ENCODE results near the gene SOX15. TPM values are rescaled to one million over a fixed set of nuclear protein-coding genes. Genes with fewer than 3 reads are reported as not detected.

SOX15 gene
- total and polyA plus RNA-seq, 2 of the 13 experiments (the other 11 are each of a cell fraction or from before 2014, with no cell fraction given), result 0.07 to 0.18 TPM

DNA sequence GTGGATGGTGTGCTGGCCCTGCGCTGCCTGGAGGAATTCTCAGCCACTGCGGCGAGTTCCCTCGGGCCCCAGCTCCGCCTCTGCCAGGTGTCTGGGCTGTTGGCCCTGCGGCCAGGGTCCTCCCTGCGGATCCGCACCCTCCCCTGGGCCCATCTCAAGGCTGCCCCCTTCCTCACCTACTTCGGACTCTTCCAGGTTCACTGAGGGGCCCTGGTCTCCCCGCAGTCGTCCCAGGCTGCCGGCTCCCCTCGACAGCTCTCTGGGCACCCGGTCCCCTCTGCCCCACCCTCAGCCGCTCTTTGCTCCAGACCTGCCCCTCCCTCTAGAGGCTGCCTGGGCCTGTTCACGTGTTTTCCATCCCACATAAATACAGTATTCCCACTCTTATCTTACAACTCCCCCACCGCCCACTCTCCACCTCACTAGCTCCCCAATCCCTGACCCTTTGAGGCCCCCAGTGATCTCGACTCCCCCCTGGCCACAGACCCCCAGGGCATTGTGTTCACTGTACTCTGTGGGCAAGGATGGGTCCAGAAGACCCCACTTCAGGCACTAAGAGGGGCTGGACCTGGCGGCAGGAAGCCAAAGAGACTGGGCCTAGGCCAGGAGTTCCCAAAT lies 32.6 kb downstream of the SOX15 start (continued):
- TF ChIP-seq ZBTB38 (CRISPR knock-in tag; IDR thresholded peaks at IDR 0.05) (0 out of 2 replicates have a peak, but pooled peaks have one; percentile 59), ZNF777 (CRISPR knock-in tag; IDR thresholded peaks at IDR 0.05) (peak; percentile 93), TCF7 (IDR thresholded peaks at IDR 0.05; ENCODE audit: low read depth) (no peak), IKZF4 (CRISPR knock-in tag; IDR thresholded peaks at IDR 0.05; ENCODE audit: borderline replicate concordance, low read depth, not compliant biosample characterization) (peak; percentile 62), TCF7L2 (IDR thresholded peaks at IDR 0.05; ENCODE audit: low read depth, low read length) (no peak), ZSCAN31 (CRISPR knock-in tag; IDR thresholded peaks at IDR 0.05; ENCODE audit: low read depth) (peak; percentile 51; the same call in 1 of the 2 replicates), REXO4 (CRISPR knock-in tag; IDR thresholded peaks at IDR 0.05; ENCODE audit: borderline replicate concordance) (no peak), SOX13 (IDR thresholded peaks at IDR 0.05) (no peak), SOX13 (CRISPR knock-in tag; conservative IDR thresholded peaks at IDR 0.05 in 1 of 2, IDR thresholded peaks at IDR 0.05 in 1 of 2) (peak in 1 of 2 experiments; percentile 13; a peak in 1 of 4 replicates), ZNF383 (CRISPR knock-in tag; IDR thresholded peaks at IDR 0.05; ENCODE audit: borderline replicate concordance) (no peak), THYN1 (CRISPR knock-in tag; IDR thresholded peaks at IDR 0.05; ENCODE audit: borderline replicate concordance, low read depth) (no peak)
- TF ChIP-seq, protein P1, sequence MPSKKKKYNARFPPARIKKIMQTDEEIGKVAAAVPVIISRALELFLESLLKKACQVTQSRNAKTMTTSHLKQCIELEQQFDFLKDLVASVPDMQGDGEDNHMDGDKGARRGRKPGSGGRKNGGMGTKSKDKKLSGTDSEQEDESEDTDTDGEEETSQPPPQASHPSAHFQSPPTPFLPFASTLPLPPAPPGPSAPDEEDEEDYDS (CRISPR knock-in tag; IDR thresholded peaks at IDR 0.05), result 0 out of 2 replicates have a peak, but pooled peaks have one; percentile 31
- TF ChIP-seq, protein P2, sequence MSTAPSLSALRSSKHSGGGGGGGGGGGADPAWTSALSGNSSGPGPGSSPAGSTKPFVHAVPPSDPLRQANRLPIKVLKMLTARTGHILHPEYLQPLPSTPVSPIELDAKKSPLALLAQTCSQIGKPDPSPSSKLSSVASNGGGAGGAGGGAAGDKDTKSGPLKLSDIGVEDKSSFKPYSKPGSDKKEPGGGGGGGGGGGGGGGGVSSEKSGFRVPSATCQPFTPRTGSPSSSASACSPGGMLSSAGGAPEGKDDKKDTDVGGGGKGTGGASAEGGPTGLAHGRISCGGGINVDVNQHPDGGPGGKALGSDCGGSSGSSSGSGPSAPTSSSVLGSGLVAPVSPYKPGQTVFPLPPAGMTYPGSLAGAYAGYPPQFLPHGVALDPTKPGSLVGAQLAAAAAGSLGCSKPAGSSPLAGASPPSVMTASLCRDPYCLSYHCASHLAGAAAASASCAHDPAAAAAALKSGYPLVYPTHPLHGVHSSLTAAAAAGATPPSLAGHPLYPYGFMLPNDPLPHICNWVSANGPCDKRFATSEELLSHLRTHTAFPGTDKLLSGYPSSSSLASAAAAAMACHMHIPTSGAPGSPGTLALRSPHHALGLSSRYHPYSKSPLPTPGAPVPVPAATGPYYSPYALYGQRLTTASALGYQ (CRISPR knock-in tag; IDR thresholded peaks at IDR 0.05), result no peak
- TF ChIP-seq, protein P3, sequence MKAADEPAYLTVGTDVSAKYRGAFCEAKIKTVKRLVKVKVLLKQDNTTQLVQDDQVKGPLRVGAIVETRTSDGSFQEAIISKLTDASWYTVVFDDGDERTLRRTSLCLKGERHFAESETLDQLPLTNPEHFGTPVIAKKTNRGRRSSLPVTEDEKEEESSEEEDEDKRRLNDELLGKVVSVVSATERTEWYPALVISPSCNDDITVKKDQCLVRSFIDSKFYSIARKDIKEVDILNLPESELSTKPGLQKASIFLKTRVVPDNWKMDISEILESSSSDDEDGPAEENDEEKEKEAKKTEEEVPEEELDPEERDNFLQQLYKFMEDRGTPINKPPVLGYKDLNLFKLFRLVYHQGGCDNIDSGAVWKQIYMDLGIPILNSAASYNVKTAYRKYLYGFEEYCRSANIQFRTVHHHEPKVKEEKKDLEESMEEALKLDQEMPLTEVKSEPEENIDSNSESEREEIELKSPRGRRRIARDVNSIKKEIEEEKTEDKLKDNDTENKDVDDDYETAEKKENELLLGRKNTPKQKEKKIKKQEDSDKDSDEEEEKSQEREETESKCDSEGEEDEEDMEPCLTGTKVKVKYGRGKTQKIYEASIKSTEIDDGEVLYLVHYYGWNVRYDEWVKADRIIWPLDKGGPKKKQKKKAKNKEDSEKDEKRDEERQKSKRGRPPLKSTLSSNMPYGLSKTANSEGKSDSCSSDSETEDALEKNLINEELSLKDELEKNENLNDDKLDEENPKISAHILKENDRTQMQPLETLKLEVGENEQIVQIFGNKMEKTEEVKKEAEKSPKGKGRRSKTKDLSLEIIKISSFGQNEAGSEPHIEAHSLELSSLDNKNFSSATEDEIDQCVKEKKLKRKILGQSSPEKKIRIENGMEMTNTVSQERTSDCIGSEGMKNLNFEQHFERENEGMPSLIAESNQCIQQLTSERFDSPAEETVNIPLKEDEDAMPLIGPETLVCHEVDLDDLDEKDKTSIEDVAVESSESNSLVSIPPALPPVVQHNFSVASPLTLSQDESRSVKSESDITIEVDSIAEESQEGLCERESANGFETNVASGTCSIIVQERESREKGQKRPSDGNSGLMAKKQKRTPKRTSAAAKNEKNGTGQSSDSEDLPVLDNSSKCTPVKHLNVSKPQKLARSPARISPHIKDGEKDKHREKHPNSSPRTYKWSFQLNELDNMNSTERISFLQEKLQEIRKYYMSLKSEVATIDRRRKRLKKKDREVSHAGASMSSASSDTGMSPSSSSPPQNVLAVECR (CRISPR knock-in tag; IDR thresholded peaks at IDR 0.05; ENCODE audit: borderline replicate concordance), result peak; percentile 35; the same call in 1 of the 2 replicates
- TF ChIP-seq, protein P4, sequence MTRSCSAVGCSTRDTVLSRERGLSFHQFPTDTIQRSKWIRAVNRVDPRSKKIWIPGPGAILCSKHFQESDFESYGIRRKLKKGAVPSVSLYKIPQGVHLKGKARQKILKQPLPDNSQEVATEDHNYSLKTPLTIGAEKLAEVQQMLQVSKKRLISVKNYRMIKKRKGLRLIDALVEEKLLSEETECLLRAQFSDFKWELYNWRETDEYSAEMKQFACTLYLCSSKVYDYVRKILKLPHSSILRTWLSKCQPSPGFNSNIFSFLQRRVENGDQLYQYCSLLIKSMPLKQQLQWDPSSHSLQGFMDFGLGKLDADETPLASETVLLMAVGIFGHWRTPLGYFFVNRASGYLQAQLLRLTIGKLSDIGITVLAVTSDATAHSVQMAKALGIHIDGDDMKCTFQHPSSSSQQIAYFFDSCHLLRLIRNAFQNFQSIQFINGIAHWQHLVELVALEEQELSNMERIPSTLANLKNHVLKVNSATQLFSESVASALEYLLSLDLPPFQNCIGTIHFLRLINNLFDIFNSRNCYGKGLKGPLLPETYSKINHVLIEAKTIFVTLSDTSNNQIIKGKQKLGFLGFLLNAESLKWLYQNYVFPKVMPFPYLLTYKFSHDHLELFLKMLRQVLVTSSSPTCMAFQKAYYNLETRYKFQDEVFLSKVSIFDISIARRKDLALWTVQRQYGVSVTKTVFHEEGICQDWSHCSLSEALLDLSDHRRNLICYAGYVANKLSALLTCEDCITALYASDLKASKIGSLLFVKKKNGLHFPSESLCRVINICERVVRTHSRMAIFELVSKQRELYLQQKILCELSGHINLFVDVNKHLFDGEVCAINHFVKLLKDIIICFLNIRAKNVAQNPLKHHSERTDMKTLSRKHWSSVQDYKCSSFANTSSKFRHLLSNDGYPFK (CRISPR knock-in tag; IDR thresholded peaks at IDR 0.05; ENCODE audit: borderline replicate concordance), result no peak
- TF ChIP-seq, protein P5, sequence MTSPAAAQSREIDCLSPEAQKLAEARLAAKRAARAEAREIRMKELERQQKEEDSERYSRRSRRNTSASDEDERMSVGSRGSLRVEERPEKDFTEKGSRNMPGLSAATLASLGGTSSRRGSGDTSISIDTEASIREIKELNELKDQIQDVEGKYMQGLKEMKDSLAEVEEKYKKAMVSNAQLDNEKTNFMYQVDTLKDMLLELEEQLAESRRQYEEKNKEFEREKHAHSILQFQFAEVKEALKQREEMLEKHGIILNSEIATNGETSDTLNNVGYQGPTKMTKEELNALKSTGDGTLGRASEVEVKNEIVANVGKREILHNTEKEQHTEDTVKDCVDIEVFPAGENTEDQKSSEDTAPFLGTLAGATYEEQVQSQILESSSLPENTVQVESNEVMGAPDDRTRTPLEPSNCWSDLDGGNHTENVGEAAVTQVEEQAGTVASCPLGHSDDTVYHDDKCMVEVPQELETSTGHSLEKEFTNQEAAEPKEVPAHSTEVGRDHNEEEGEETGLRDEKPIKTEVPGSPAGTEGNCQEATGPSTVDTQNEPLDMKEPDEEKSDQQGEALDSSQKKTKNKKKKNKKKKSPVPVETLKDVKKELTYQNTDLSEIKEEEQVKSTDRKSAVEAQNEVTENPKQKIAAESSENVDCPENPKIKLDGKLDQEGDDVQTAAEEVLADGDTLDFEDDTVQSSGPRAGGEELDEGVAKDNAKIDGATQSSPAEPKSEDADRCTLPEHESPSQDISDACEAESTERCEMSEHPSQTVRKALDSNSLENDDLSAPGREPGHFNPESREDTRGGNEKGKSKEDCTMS (CRISPR knock-in tag; conservative IDR thresholded peaks at IDR 0.05), result no peak

Measured in HepG2 (cell line).